Neural progenitor cell (in vitro differentiated cells): ENCODE results near the gene STIL.

Experiments used
- CTCF ChIP-seq: fragments of 200-600 bp; sonication (generic); IDR thresholded peaks from 2 replicates; pipeline ENCODE4 v1.5.1; 2017; ENCODE audit warnings: antibody characterized with exemption, mild to moderate bottlenecking
- EZH2 ChIP-seq: fragments of 200-600 bp; sonication (generic); IDR thresholded peaks from 2 replicates; pipeline ENCODE4 v1.6.1; 2017; ENCODE audit warnings: antibody characterized with exemption, mild to moderate bottlenecking, moderate library complexity
- EZH2phosphoT487 ChIP-seq: fragments of 200-600 bp; sonication (generic); IDR thresholded peaks from 2 replicates; pipeline ENCODE4 v1.6.1; 2017; ENCODE audit warnings: antibody characterized with exemption

- TF ChIP-seq CTCF (no peak), EZH2phosphoT487 (no peak), EZH2 (no peak)
These were observed 11.6 kb upstream of the STIL start for GRCh38 chr1:47325528-47325927.
